Panc1 (cell line): ENCODE data around the gene BRF1. TPM values are rescaled to one million over a fixed set of nuclear protein-coding genes. Genes with fewer than 3 reads are reported as not detected.
A peak's percentile ranks its signal among the peaks of the same experiment; 100 is the strongest.

Experiments used
- ATAC-seq: fragments of 200-7000 bp; cut with Tn5 transposase; 2 replicates; pipeline ENCODE4 v1.9.1; 2020; ENCODE audit warnings: mild to moderate bottlenecking, moderate library complexity
- BruUV-seq: library from RNA; stranded (reverse); fragments of 400-500 nt; replicated peaks from 2 replicates; lab custom pipeline; 2021; lab: Mats Ljungman, UMichigan
- CTCF ChIA-PET: fragments of 300-600 bp; sonication (Branson Sonifier 250); formaldehyde crosslinking; loops from one replicate; lab custom pipeline; 2022; ENCODE audit warnings: antibody characterized with exemption; lab: Charles Lee
- POLR2A ChIA-PET: fragments of 300-600 bp; sonication (Branson Sonifier 250); formaldehyde crosslinking; loops from one replicate; lab custom pipeline; 2022; ENCODE audit warnings: antibody characterized with exemption; lab: Charles Lee
- DNase-seq: peaks from one replicate; pipeline ENCODE4 v3.0.0-alpha.2; 2010; ENCODE audit warnings: low read depth, low spot score
- H3K27ac ChIP-seq: 2 replicates; pipeline ENCODE4 v1.5.1; 2011; ENCODE audit warnings: mild to moderate bottlenecking, low read length, inconsistent platforms
- H3K27me3 ChIP-seq: fragments of 200-500 bp; sonication (Bioruptor generic); 2 replicates; pipeline ENCODE4 v1.6.0; 2014; ENCODE audit warnings: low read length, inconsistent platforms; ENCODE audit not compliant: control insufficient read depth, insufficient read depth
- H3K36me3 ChIP-seq: fragments of 200-500 bp; sonication (Bioruptor generic); 2 replicates; pipeline ENCODE4 v1.5.1; 2014; ENCODE audit warnings: inconsistent platforms, mild to moderate bottlenecking, low read length, moderate library complexity; ENCODE audit not compliant: control insufficient read depth, insufficient read depth
- H3K4me1 ChIP-seq: 2 replicates; pipeline ENCODE4 v1.5.1; 2011; ENCODE audit warnings: inconsistent platforms, mild to moderate bottlenecking, low read length, moderate library complexity; ENCODE audit not compliant: control insufficient read depth, insufficient read depth
- H3K4me3 ChIP-seq, 2 experiments: 2 replicates each; pipeline ENCODE4 v1.5.1; 2011 to 2012; ENCODE audit warnings: low read depth in 2 of 2, low read length in 2 of 2, mild to moderate bottlenecking in 2 of 2, inconsistent platforms in 1 of 2, moderate library complexity in 1 of 2
- H3K9me3 ChIP-seq: fragments of 200-500 bp; sonication (Bioruptor generic); 2 replicates; pipeline ENCODE4 v1.5.1; 2014; ENCODE audit warnings: low read depth, mild to moderate bottlenecking, inconsistent platforms, low read length, moderate library complexity; ENCODE audit not compliant: control insufficient read depth, insufficient read depth
- CTCF ChIP-seq: fragments of 450-650 bp; IDR thresholded peaks from 2 replicates; pipeline ENCODE4 v1.5.1; 2017; ENCODE audit warnings: mild to moderate bottlenecking
- POLR2AphosphoS5 ChIP-seq: IDR thresholded peaks from 2 replicates; pipeline ENCODE4 v1.6.1; 2012; ENCODE audit warnings: mild to moderate bottlenecking, low read depth, low read length, moderate library complexity
- REST ChIP-seq, 2 experiments: IDR thresholded peaks; 2 replicates each; pipeline ENCODE4 v1.6.1; 2011 to 2012; ENCODE audit warnings: low read depth in 2 of 2, control low read depth in 1 of 2, low read length in 1 of 2, mild to moderate bottlenecking in 1 of 2, moderate library complexity in 1 of 2; ENCODE audit not compliant: insufficient read depth in 1 of 2
- SIN3A ChIP-seq: IDR thresholded peaks from 2 replicates; pipeline ENCODE4 v1.6.1; 2012; ENCODE audit warnings: low read depth, mild to moderate bottlenecking, low read length, moderate library complexity, borderline replicate concordance; ENCODE audit not compliant: insufficient read depth
- TCF7L2 ChIP-seq: IDR thresholded peaks from 2 replicates; pipeline ENCODE4 v1.6.1; 2011; ENCODE audit warnings: mild to moderate bottlenecking, low read depth, low read length, inconsistent platforms
- in situ Hi-C: cut with HindIII; loops from 2 replicates; pipeline ENCODE4 v1.10.0; 2016; ENCODE audit warnings: low sequenced_read_pairs, low pct_unique_long_range_greater_than_20kb
- intact Hi-C: fragments of 100-400 bp; cut with micrococcal nuclease; formaldehyde crosslinking; loops from one replicate; pipeline ENCODE4 v1.10.0; 2022; ENCODE audit not compliant: unreplicated experiment
- total RNA-seq: library from RNA; stranded (reverse); gene quantifications from one replicate; pipeline ENCODE4 v1.2.1, GENCODE V29; 2021; ENCODE audit not compliant: unreplicated experiment

The BRF1 gene
- total RNA-seq, 1 experiment from 2014 or later, result 25.0 TPM

GRCh38 chr14:105206873-105207272 is 93.9 kb downstream of the BRF1 start:
- Histone ChIP-seq H3K27ac (no peak overlapping the region), H3K4me3 (no peak overlapping the region), H3K4me1 (no peaks in the 10 kb centered on the region; the same call in 1 of the 2 replicates), H3K9me3 (no peaks in the 10 kb centered on the region), H3K36me3 (no peaks in the 10 kb centered on the region), H3K27me3 (no peaks in the 10 kb centered on the region)
- intact Hi-C loops, result no loop called here
- no TSS peak for BruUV-seq
- DNase-seq, result no peak
- ChIA-PET POLR2A (no interaction called here), CTCF (no interaction called here)
- no peak for TF ChIP-seq REST (IDR thresholded peaks at IDR 0.05; ENCODE audit: insufficient read depth in 1 of 2, low read depth in 2 of 2, low read length in 1 of 2)
- TF ChIP-seq POLR2AphosphoS5, result no peak
- TF ChIP-seq TCF7L2, result no peak
- TF ChIP-seq SIN3A, result no peak
- no peak for TF ChIP-seq CTCF
- no peak for ATAC-seq
- in situ Hi-C loops, result no loop called here

GRCh38 chr14:105205673-105206208 is 95.1 kb downstream of the BRF1 start:
- TF ChIP-seq SIN3A, result no peak
- TF ChIP-seq REST (IDR thresholded peaks at IDR 0.05; ENCODE audit: insufficient read depth in 1 of 2, low read depth in 2 of 2, low read length in 1 of 2), result no peak
- TF ChIP-seq POLR2AphosphoS5, result no peak
- TF ChIP-seq TCF7L2, result no peak
- no peak for TF ChIP-seq CTCF
- no peaks in the 10 kb centered on the region for H3K9me3 ChIP-seq
- no peak overlapping the region for H3K27ac ChIP-seq
- no TSS peak for BruUV-seq
- no peak overlapping the region for H3K4me3 ChIP-seq
- ATAC-seq (0 out of 2 replicates have a peak, but pooled peaks have one; percentile 23), DNase-seq (no peak)
- in situ Hi-C loops, result no loop called here
- no peaks in the 10 kb centered on the region; the same call in 1 of the 2 replicates for H3K4me1 ChIP-seq
- H3K27me3 ChIP-seq, result no peaks in the 10 kb centered on the region
- intact Hi-C loops, result no loop called here
- ChIA-PET POLR2A (no interaction called here), CTCF (no interaction called here)
- no peaks in the 10 kb centered on the region for H3K36me3 ChIP-seq
